GM21576 (cell line): Measurements from ENCODE around the gene MAFF.
"Not testable (repeated sequence)": the region's sequence is repeated elsewhere in the genome, so short reads cannot be mapped to it uniquely, and the experiment has no call there.

Experiments
- ATAC-seq: cut with Tn5 transposase; IDR thresholded peaks from one replicate; pipeline ENCODE4 v1.9.1; 2021; ENCODE audit warnings: mild to moderate bottlenecking, moderate library complexity; ENCODE audit not compliant: unreplicated experiment

MAFF gene

DNA sequence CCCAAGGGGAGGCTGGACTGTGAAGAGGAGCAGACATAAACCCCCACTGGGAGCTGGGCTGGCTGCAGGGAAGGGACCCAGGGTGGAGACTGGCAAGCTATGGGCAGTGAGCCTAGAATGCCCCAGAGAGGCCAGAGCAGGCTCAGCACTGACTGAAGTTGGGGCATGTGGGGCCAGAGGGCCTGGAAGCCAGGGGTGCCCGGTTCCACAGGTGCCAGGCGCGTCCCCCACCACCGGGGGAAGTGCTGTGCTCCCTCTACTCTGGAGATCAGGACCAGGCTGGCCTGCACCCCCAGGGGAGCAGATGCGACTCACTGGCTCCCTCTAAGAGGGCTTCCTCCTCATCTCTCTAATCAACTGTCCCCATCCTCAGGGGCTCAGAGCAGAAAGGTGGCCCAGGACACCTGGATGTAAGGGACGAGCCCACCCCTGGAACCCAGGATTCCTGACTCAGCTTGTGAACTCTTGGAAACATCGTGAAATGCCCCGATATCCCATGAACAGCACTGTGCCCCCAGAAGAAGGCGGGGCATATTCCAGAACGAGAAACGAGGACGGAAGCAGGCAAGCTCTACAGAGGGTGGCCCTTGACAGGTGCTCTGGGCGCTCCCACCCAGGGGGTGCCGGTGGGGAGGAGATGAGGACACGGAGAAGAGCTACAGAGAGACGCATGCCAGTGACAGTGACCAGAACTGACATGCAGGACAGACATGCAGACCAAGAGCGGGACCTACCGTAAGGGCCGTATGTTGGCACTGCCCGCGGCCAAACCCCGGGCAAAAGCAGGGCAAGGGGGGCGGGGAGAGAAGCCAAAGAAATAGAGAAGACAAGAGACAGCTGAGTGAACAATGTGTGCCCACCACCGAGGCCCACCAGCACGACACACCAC is 20.4 kb downstream of the MAFF start:
- no peak for ATAC-seq

GRCh38 chr22:38222797-38223119 is 21.0 kb downstream of the MAFF start:
- ATAC-seq: no peak

DNA sequence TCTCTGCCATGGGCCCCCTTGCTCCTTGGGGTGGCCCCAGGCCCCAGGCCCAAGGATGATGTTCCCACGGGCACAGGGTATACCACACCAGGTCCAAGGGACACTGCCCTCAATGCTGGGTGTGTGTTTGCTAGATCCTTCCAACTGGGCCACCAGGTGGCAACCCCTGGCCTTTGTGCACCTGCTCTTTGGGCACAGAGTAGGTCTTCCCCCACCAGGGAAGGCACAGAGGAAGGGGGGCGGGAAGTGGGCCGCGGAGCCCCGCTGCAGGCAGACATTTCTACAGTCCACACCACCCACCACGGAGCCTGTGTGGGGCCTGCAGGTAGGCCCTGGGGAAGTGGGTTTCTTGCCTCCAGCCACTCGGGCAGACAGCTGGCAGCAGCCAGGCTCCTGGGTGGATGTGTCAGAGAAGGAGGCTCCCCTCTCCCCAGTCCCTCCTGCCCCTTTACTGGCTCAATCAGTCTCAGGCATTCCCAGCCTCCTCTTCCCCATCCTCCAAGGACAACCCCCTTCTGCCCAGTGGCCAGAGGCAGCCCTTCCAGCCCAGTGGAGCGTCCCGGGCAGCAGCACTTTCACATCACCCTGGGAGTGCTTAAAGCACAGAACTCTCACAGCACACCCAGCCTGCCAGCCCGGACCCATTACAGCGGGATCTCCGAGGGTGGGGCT is 21.6 kb downstream of the MAFF start:
- ATAC-seq: no peak

- ATAC-seq: no peak
These were observed 25.3 kb downstream of the MAFF start for GRCh38 chr22:38226853-38227649.

- no peak for ATAC-seq
These were observed 26.6 kb downstream of the MAFF start for GRCh38 chr22:38228326-38228872.

- no peak for ATAC-seq
These were observed 27.3 kb downstream of the MAFF start for GRCh38 chr22:38228873-38229740.

DNA sequence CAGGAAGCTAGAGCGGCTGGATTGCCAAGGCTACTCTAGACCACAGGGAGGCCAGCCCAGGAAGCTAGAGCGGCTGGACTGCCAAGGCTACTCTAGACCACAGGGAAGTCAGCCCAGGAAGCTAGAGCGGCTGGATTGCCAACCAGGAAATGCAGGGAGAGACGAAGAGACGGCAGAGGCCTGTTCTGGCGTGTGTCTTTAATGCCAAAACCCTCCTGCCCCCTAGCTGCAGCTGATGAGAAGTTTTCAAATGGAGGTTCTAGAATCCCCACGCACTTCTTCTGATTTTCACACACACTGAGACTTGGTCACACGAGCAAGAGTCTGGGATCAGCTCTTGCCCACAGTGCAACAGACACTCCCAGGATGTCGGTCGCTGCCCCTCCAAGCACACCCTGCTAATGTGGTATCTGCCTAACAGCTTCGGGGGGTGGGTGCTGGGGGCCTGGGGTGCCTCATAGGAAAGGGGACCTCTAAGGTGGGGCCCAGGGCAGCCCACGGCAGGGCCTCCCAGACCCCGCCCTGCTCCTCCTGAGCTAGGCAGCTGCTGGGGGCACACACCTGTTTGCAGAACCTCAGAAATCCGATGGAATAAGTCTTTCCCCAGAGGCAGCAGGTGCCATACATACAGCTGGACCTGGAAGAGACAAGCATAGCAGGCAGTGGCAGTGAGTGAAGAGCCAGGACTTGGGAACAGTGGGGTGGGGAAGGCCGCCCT is 28.5 kb downstream of the MAFF start:
- no peak for ATAC-seq

- ATAC-seq: no peak
These were observed 29.1 kb downstream of the MAFF start for GRCh38 chr22:38230916-38231315.

DNA sequence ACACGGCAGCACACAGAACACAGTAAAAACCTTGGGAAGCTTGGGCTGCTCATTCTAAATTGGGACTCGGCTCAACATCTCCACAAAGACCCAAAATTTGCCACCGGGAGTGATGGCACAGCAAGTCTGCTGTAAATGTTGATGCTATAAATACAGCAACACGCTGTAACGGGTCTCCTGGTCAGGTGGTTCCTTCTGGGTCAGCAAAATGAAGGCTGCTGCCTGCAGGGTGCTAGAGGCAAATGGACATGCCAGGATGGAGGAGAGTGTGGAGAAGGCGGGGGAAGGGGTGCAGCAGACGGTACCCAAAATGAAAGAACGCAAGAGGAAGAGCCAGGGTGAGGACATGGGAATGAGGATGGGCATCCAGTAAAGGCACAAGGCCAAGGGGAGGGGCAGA is 30.4 kb downstream of the MAFF start:
- ATAC-seq: no peak

- no peak for ATAC-seq
These were observed 31.6 kb downstream of the MAFF start for GRCh38 chr22:38233427-38233826.

GRCh38 chr22:38233856-38234255 is 32.1 kb downstream of the MAFF start:
- not testable (repeated sequence) for ATAC-seq

DNA sequence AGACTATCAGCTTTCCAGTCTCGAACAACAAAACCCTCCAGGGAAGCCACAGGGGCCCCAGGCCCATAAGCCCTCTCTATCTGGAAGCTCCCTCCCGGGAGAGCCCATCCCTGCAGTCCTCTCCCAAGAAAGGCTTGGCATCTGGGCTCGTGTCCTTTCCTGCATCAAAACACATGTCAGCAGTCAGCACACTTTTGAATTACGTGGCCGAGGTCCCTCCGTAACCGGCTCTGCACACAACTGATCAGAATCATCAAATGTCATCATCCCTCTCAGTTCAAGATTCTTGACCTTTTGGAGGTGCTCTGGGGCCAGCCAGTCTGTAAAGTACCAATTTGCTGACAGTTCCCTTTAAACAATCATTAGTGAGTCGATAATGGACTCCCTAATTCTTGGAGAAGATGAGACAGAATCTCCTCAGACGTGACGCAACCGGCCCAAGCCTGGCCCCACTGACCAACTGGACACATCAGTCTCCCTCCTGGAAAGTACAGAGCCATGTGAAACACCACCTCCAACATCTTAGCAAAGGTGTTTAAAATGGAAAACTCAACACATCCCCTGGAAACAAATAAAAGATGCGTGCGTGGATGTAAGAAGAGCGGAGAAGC is 33.6 kb downstream of the MAFF start:
- ATAC-seq: no peak

- no peak for ATAC-seq
These were observed 35.0 kb downstream of the MAFF start for GRCh38 chr22:38236786-38237185.

- ATAC-seq: no peak
These were observed 36.8 kb downstream of the MAFF start for GRCh38 chr22:38238519-38239071.

DNA sequence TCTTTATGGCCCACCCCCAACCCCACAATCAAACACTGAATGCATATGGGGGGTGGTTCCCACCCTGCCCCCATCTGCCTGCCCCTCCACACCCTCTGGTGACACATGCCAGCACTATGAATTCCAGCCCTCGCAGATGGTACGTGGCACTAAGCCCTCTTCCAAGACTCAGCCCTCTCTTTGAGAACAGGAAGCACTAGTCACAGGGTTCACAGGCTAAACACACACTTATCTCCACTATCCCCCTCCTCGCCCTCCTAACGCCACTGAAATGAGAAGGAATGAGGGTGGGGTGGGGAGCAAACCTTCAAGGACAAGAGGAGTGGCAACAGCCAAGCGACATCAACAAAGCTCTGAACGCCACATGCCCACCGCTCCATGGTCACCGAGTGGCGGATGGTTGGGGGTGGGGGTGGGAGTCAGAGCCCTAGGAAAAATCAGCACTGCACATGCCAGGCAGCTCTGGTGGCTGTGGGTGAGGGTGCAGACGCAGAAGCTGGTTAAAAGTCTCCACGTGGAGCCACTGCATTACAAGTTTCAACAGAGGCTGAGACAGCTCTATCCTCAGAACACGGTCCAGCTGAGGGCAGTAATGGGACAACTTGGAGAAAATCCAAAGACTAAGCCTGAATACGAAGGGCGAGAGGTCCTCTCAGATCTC is 37.4 kb downstream of the MAFF start:
- ATAC-seq: no peak

DNA sequence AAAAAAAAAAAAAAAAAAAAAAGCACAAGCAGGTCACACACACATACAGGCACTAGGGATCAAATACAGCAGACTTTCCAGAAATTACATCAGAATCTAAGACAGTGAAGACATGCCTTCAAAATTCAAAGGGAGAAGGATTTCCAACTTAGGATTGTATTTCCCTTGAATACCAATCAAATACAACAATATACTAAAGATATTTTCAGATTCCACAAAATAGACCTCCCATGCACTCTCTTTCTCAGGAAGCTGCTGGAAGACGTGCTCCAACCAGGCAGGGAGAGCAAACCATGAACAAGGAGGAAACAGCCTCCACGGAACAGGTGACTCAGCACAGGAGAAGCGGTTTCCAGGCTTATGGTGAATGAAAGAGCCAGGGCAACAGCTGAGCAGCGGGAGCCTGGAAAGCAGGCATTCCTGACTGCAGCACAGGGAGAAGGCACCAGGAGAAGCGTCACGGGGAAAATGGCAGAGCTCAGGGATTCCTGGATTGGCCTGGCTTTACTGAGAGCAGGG is 39.0 kb downstream of the MAFF start:
- ATAC-seq: no peak

DNA sequence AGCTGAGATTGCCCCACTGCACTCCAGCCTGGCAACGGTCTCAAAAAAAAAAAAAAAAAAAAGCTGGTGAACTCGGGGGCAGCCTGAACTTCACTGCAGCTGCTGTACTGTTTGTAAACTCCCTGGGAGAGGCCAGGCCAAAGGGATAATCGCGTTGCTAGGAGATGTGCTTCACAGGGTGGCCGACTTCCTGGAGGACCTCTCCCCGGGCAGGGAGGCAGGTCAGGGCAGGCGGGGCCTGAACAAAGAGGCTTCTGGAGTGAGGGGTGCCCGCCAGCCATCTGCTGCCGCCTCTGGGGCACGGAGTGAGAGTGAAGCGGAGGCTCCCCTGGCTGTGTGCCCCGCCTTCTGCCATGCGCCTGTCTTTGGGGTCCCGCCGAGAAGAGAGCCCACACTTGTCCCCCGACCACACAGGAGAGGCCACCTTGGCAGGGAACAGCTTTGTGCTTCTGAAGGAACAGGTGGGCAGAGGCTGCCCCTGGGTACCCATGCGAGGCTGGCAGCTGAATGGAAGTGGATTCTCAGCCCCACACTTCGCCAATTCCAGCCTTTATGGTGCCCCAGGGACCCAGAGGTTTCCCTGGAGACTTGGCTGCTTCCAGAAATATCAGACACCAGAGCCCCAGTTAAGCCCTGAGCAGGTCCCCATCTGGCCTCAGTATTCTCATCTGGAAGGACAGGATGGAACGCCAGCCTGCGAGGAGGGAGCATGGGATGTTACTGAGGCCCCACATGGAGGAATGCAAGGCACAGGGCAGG is 41.4 kb downstream of the MAFF start:
- ATAC-seq: no peak

- no peak for ATAC-seq
These were observed 42.3 kb downstream of the MAFF start for GRCh38 chr22:38244106-38244505.
